ENCODE results near the gene FANCF.

The FANCF gene, protein sequence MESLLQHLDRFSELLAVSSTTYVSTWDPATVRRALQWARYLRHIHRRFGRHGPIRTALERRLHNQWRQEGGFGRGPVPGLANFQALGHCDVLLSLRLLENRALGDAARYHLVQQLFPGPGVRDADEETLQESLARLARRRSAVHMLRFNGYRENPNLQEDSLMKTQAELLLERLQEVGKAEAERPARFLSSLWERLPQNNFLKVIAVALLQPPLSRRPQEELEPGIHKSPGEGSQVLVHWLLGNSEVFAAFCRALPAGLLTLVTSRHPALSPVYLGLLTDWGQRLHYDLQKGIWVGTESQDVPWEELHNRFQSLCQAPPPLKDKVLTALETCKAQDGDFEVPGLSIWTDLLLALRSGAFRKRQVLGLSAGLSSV

DNA sequence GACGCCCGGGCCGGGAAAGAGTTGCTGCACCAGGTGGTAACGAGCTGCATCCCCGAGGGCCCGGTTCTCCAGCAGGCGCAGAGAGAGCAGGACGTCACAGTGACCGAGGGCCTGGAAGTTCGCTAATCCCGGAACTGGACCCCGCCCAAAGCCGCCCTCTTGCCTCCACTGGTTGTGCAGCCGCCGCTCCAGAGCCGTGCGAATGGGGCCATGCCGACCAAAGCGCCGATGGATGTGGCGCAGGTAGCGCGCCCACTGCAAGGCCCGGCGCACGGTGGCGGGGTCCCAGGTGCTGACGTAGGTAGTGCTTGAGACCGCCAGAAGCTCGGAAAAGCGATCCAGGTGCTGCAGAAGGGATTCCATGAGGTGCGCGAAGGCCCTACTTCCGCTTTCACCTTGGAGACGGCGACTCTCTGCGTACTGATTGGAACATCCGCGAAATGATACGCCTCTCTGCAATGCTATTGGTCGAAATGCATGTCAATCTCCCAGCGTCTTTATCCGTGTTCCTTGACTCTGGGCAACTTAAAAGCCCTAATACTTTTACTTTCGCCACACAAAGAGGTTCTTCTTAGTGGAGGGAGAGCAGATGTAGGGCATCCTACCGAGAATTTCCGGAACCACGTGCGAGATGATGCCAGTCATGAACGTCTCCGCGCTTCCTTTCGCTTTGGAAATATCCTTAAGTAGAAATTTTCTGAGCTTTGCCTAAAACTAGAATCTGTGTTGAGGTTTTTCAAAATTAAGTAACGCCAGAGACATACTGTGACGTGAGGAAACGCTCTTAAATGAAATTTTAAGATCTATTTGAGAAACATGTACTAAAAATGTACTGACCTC, at the start of gene FANCF:
TSS of gene FANCF (minus strand) at position 376 of the 840 bp plus-strand sequence. CDS start at position 363, 13 bp downstream.
- TF ChIP-seq, protein P1, sequence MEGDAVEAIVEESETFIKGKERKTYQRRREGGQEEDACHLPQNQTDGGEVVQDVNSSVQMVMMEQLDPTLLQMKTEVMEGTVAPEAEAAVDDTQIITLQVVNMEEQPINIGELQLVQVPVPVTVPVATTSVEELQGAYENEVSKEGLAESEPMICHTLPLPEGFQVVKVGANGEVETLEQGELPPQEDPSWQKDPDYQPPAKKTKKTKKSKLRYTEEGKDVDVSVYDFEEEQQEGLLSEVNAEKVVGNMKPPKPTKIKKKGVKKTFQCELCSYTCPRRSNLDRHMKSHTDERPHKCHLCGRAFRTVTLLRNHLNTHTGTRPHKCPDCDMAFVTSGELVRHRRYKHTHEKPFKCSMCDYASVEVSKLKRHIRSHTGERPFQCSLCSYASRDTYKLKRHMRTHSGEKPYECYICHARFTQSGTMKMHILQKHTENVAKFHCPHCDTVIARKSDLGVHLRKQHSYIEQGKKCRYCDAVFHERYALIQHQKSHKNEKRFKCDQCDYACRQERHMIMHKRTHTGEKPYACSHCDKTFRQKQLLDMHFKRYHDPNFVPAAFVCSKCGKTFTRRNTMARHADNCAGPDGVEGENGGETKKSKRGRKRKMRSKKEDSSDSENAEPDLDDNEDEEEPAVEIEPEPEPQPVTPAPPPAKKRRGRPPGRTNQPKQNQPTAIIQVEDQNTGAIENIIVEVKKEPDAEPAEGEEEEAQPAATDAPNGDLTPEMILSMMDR (IDR thresholded peaks at IDR 0.05; ENCODE audit: control insufficient read depth, extremely low read depth, insufficient read depth) = 0 out of 2 replicates have a peak, but pooled peaks have one; percentile 7
- H3K4me3 ChIP-seq (ENCODE audit: low read depth, low read length) = peak within 1 kb of the TSS; percentile 67
- DNase-seq (ENCODE audit: low read depth) = peak; percentile 99

DNA sequence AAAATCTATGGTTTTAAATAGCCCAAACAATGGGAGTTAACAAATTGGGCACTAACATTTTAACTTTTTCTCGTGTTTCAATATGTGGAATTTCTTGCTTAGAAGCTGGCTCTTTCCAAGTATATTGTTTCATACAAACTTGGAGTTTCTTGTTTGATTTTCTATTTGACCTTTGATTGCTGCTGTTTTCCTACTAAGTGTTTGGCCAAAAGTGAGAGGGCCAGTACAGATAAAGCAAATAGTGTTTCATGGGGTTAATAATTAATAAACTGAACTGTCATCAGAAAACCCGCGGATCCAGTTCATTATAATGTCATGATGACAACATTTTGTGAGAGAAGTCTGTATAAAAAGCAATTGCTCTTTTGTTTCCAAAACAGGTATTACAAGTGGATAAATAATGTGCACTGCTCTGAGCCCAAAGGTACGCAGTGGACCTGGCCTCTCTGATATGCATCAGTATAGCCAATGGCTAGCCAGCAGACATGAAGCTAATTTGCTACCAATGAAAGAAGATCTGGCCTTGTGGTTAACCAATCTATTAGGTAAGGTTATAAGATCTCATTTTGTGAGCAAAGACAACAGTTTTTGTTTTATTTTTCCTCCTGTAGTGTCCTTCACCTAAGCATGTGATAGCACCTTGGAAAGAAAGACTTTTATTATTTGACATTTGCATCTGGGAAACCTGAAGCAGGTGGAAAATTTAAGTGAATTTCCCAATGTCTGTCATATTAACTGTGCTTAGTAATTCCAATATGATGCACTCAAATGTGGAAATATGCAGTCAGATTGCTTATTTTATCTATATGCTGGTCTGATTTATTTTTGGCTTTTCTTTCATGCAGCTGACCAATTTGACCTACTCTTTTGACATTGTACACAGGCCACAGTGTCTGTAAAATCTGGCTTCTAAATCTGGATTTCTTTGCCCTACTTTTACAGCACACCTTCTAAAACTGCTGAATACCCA, 49.1 kb upstream of the FANCF start:
- TF ChIP-seq, protein P1 (IDR thresholded peaks at IDR 0.05; ENCODE audit: control insufficient read depth, extremely low read depth, insufficient read depth) = no peak
- H3K4me3 ChIP-seq (ENCODE audit: low read depth, low read length) = no peak overlapping the region
- DNase-seq (ENCODE audit: low read depth) = peak; percentile 71

DNA sequence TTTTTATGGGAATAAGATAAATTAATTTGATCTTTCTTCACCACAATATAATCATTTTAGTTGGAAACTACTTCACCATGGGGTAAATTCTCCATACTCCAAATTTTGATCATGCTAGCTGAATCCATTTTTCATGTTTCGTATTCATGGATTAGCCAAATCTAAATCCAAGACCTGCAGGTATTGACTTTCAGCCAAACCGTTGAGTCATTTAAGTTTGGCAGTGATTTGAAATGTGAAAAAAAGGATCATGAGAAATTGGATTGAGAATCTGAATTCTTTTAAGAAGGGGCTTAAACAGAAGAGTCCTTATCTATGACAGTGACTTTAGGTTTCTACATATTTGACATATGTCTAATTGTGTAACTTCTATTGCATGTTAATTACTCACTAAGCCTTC, 46.1 kb upstream of the FANCF start:
- H3K4me3 ChIP-seq (ENCODE audit: low read depth, low read length) = no peak overlapping the region
- TF ChIP-seq, protein P1 (IDR thresholded peaks at IDR 0.05; ENCODE audit: control insufficient read depth, extremely low read depth, insufficient read depth) = no peak
- DNase-seq (ENCODE audit: low read depth) = no peak

DNA sequence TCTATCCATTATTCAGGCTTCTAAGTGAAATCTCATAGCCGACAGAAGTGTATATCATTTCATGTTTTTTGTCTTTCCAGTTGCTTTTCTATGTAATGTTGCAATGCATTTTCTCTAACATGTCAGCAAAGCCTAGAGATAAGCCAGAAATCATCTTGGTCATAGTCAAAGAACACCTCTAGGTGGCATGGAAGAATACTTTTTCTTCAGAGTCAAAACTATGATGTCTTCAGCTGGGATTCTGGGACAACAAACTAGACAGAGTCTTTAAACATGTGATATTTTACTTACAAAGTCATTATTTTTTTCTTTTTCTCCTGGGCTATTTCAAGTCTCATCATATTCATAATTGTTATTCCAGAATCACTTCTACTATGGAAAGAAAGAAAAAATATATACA, 45.2 kb upstream of the FANCF start:
- H3K4me3 ChIP-seq (ENCODE audit: low read depth, low read length) = no peak overlapping the region
- TF ChIP-seq, protein P1 (IDR thresholded peaks at IDR 0.05; ENCODE audit: control insufficient read depth, extremely low read depth, insufficient read depth) = peak; percentile 49
- no peak for DNase-seq (ENCODE audit: low read depth)

DNA sequence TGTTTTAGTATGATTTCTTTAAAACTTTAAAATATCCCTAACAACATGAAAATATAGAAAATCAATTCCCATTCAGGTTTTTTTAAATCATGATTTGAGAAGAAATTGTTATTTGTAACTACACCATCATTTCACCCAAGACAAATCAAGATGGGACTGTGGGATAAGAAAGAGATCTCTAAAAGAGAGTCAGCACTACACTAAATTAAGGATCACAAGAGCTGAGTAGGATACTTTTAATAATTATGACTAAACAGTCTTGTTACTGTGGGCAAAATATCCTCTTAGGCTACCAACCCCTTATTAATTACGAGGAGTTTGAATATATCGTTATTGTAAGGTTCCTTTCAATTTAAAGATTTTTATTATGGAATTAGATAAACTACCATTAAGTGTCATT, 43.7 kb upstream of the FANCF start:
- no peak for DNase-seq (ENCODE audit: low read depth)
- TF ChIP-seq, protein P1 (IDR thresholded peaks at IDR 0.05; ENCODE audit: control insufficient read depth, extremely low read depth, insufficient read depth) = no peak
- no peak overlapping the region for H3K4me3 ChIP-seq (ENCODE audit: low read depth, low read length)
